Nephron (organoid): Measurements from ENCODE around the gene NCOA5.

Experiments used
- H3K27ac Mint-ChIP-seq, 3 experiments: 2 replicates each; pipeline ENCODE4 v1.8.0; 2020; ENCODE audit warnings: mixed read lengths in 3 of 3, mild to moderate bottlenecking in 2 of 3, moderate library complexity in 1 of 3
- H3K27me3 Mint-ChIP-seq: 2 replicates; pipeline ENCODE4 v1.8.0; 2021; ENCODE audit warnings: low read depth, mild to moderate bottlenecking, moderate library complexity, mixed read lengths
- H3K36me3 Mint-ChIP-seq: 2 replicates; pipeline ENCODE4 v1.8.0; 2020; ENCODE audit warnings: low read depth, mixed read lengths
- H3K4me1 Mint-ChIP-seq: 2 replicates; pipeline ENCODE4 v1.8.0; 2020; ENCODE audit warnings: mixed read lengths
- H3K4me3 Mint-ChIP-seq, 3 experiments: 2 replicates each; pipeline ENCODE4 v1.8.0; 2020; ENCODE audit warnings: mild to moderate bottlenecking in 3 of 3, mixed read lengths in 3 of 3, moderate library complexity in 2 of 3
- H3K9me3 Mint-ChIP-seq: 2 replicates; pipeline ENCODE4 v1.8.0; 2020; ENCODE audit warnings: mixed read lengths
- CTCF ChIP-seq, 3 experiments: fragments of 200-600 bp; sonication (generic); IDR thresholded peaks; one replicate each; pipeline ENCODE4 v1.5.0; 2021; ENCODE audit warnings: antibody characterized with exemption in 3 of 3; ENCODE audit not compliant: unreplicated experiment in 3 of 3

Gene NCOA5

GRCh38 chr20:46040902-46041535, 48.7 kb downstream of the NCOA5 start:
- Mint-ChIP-seq H3K27me3 (peaks cover 71% of the 10 kb centered on the region), H3K36me3 (no peaks in the 10 kb centered on the region), H3K27ac (no peak overlapping the region), H3K4me3 (no peak overlapping the region), H3K9me3 (no peaks in the 10 kb centered on the region), H3K4me1 (no peaks in the 10 kb centered on the region)
- no peak for TF ChIP-seq CTCF (IDR thresholded peaks at IDR 0.05; ENCODE audit: unreplicated experiment in 3 of 3)

- no peak overlapping the region for H3K4me3 Mint-ChIP-seq
Observed at GRCh38 chr20:46037036-46037435, 52.7 kb downstream of the NCOA5 start.

GRCh38 chr20:46036370-46036769, 53.4 kb downstream of the NCOA5 start:
- Mint-ChIP-seq H3K27ac (no peak overlapping the region), H3K4me3 (no peak overlapping the region), H3K4me1 (no peaks in the 10 kb centered on the region), H3K9me3 (no peaks in the 10 kb centered on the region), H3K27me3 (peaks cover 81% of the 10 kb centered on the region), H3K36me3 (no peaks in the 10 kb centered on the region)
- TF ChIP-seq CTCF (IDR thresholded peaks at IDR 0.05; ENCODE audit: unreplicated experiment in 3 of 3), result no peak

More at GRCh38 chr20:46037036-46037435, 52.7 kb downstream of the NCOA5 start:
- TF ChIP-seq CTCF (IDR thresholded peaks at IDR 0.05; ENCODE audit: unreplicated experiment in 3 of 3), result no peak
- no peaks in the 10 kb centered on the region for H3K36me3 Mint-ChIP-seq
- H3K4me1 Mint-ChIP-seq, result no peaks in the 10 kb centered on the region
- no peak overlapping the region for H3K27ac Mint-ChIP-seq
- H3K27me3 Mint-ChIP-seq, result peaks cover 79% of the 10 kb centered on the region
- no peaks in the 10 kb centered on the region for H3K9me3 Mint-ChIP-seq

GRCh38 chr20:46035713-46036112, 54.0 kb downstream of the NCOA5 start:
- TF ChIP-seq CTCF (IDR thresholded peaks at IDR 0.05; ENCODE audit: unreplicated experiment in 3 of 3), result no peak
- peaks cover 83% of the 10 kb centered on the region for H3K27me3 Mint-ChIP-seq
- H3K36me3 Mint-ChIP-seq, result no peaks in the 10 kb centered on the region
- no peaks in the 10 kb centered on the region for H3K4me1 Mint-ChIP-seq
- no peaks in the 10 kb centered on the region for H3K9me3 Mint-ChIP-seq
- H3K27ac Mint-ChIP-seq, result no peak overlapping the region
- no peak overlapping the region for H3K4me3 Mint-ChIP-seq

- H3K36me3 Mint-ChIP-seq, result no peaks in the 10 kb centered on the region
- TF ChIP-seq CTCF (IDR thresholded peaks at IDR 0.05; ENCODE audit: unreplicated experiment in 3 of 3), result no peak
- no peaks in the 10 kb centered on the region for H3K4me1 Mint-ChIP-seq
- peaks cover 83% of the 10 kb centered on the region for H3K27me3 Mint-ChIP-seq
- H3K4me3 Mint-ChIP-seq, result no peak overlapping the region
- H3K9me3 Mint-ChIP-seq, result no peaks in the 10 kb centered on the region
- H3K27ac Mint-ChIP-seq, result no peak overlapping the region
Observed at GRCh38 chr20:46035253-46035652, 54.5 kb downstream of the NCOA5 start.

- peaks cover 94% of the 10 kb centered on the region for H3K27me3 Mint-ChIP-seq
- H3K4me3 Mint-ChIP-seq, result no peak overlapping the region
- no peak for TF ChIP-seq CTCF (IDR thresholded peaks at IDR 0.05; ENCODE audit: unreplicated experiment in 3 of 3)
- H3K4me1 Mint-ChIP-seq, result no peaks in the 10 kb centered on the region
- H3K9me3 Mint-ChIP-seq, result peaks cover 2% of the 10 kb centered on the region
- H3K36me3 Mint-ChIP-seq, result no peaks in the 10 kb centered on the region
- no peak overlapping the region for H3K27ac Mint-ChIP-seq
Observed at GRCh38 chr20:46034039-46034438, 55.7 kb downstream of the NCOA5 start.
